OCI-LY1 (cell line): ENCODE data around the gene DCLK1.

ENCODE experiments used
- H2AFZ ChIP-seq: fragments of 200-600 bp; sonication (generic), shearing (Covaris generic); 2 replicates; pipeline ENCODE4 v1.6.0; 2014; ENCODE audit warnings: antibody characterized with exemption, mild to moderate bottlenecking, low read length
- H3F3A ChIP-seq: fragments of 200-600 bp; sonication (generic), shearing (Covaris generic); 2 replicates; pipeline ENCODE4 v1.6.0; 2014; ENCODE audit warnings: mild to moderate bottlenecking, antibody characterized with exemption, low read length, moderate library complexity; ENCODE audit not compliant: insufficient read depth
- H3K27ac ChIP-seq: fragments of 200-600 bp; sonication (generic); 2 replicates; pipeline ENCODE4 v1.5.1; 2014; ENCODE audit warnings: low read length, mixed run types, mild to moderate bottlenecking, low read depth; ENCODE audit not compliant: poor library complexity, severe bottlenecking
- H3K27me3 ChIP-seq: fragments of 200-600 bp; sonication (generic); 2 replicates; pipeline ENCODE4 v1.6.0; 2014; ENCODE audit warnings: antibody characterized with exemption, mild to moderate bottlenecking, low read length, moderate library complexity; ENCODE audit not compliant: insufficient read depth
- H3K36me3 ChIP-seq: fragments of 200-600 bp; sonication (generic); 2 replicates; pipeline ENCODE4 v1.6.1; 2014; ENCODE audit warnings: mild to moderate bottlenecking, antibody characterized with exemption, low read length, moderate library complexity, mixed read lengths; ENCODE audit not compliant: insufficient read depth
- H3K4me1 ChIP-seq: fragments of 200-600 bp; sonication (generic); 2 replicates; pipeline ENCODE4 v1.5.1; 2014; ENCODE audit warnings: mild to moderate bottlenecking, low read length, moderate library complexity; ENCODE audit not compliant: insufficient read depth, severe bottlenecking
- H3K4me2 ChIP-seq: fragments of 200-600 bp; sonication (generic), shearing (Covaris generic); 2 replicates; pipeline ENCODE4 v1.6.1; 2014; ENCODE audit warnings: low read length
- H3K4me3 ChIP-seq: fragments of 200-600 bp; sonication (generic); 2 replicates; pipeline ENCODE4 v1.5.1; 2014; ENCODE audit warnings: low read length, low read depth, mild to moderate bottlenecking, mixed read lengths; ENCODE audit not compliant: poor library complexity, severe bottlenecking
- H3K79me2 ChIP-seq: fragments of 200-600 bp; shearing (Covaris generic); 2 replicates; pipeline ENCODE4 v1.6.1; 2016; ENCODE audit warnings: mixed run types, low read length, mixed read lengths; ENCODE audit not compliant: insufficient read depth
- H3K9ac ChIP-seq: fragments of 200-600 bp; sonication (generic), shearing (Covaris generic); 2 replicates; pipeline ENCODE4 v1.6.1; 2014; ENCODE audit warnings: mild to moderate bottlenecking, low read length, mixed read lengths
- H3K9me2 ChIP-seq: fragments of 200-600 bp; sonication (generic), shearing (Covaris generic); 2 replicates; pipeline ENCODE4 v1.6.1; 2014; ENCODE audit warnings: low read depth, mild to moderate bottlenecking, low read length, mixed read lengths
- H3K9me3 ChIP-seq: fragments of 200-600 bp; shearing (Covaris generic); 2 replicates; pipeline ENCODE4 v1.6.1; 2014; ENCODE audit warnings: low read length, mixed read lengths
- H4K20me1 ChIP-seq: fragments of 200-600 bp; sonication (generic), shearing (Covaris generic); 2 replicates; pipeline ENCODE4 v1.6.0; 2016; ENCODE audit warnings: mild to moderate bottlenecking, low read length; ENCODE audit not compliant: insufficient read depth
- CTCF ChIP-seq: fragments of 200-600 bp; sonication (generic), shearing (Covaris generic); IDR thresholded peaks from 2 replicates; pipeline ENCODE4 v1.5.1; 2017; ENCODE audit warnings: mild to moderate bottlenecking, antibody characterized with exemption, low read length, moderate library complexity, mixed read lengths
- EZH2 ChIP-seq: fragments of 200-600 bp; sonication (generic), shearing (Covaris generic); IDR thresholded peaks from 2 replicates; pipeline ENCODE4 v1.8.0; 2017; ENCODE audit warnings: borderline replicate concordance, mixed run types, mild to moderate bottlenecking, antibody characterized with exemption, low read length, moderate library complexity, mixed read lengths

Gene DCLK1

GRCh38 chr13:35838356-35838755 lies 292.8 kb downstream of the DCLK1 start:
- Histone ChIP-seq H3K36me3 (no peaks in the 10 kb centered on the region), H3K27me3 (no peaks in the 10 kb centered on the region), H3K9me2 (no peaks in the 10 kb centered on the region), H3K27ac (no peak overlapping the region), H4K20me1 (no peaks in the 10 kb centered on the region), H3K4me3 (no peak overlapping the region), H2AFZ (no peak overlapping the region), H3K9ac (no peak overlapping the region), H3K79me2 (no peaks in the 10 kb centered on the region), H3K4me1 (no peaks in the 10 kb centered on the region), H3K9me3 (no peaks in the 10 kb centered on the region), H3F3A (no peaks in the 10 kb centered on the region), H3K4me2 (no peak overlapping the region)
- no peak for TF ChIP-seq CTCF
- TF ChIP-seq EZH2, result no peak

- Histone ChIP-seq H3K79me2 (no peaks in the 10 kb centered on the region), H3K9me2 (no peaks in the 10 kb centered on the region), H3K4me3 (no peak overlapping the region), H2AFZ (no peak overlapping the region), H3F3A (no peaks in the 10 kb centered on the region), H3K36me3 (no peaks in the 10 kb centered on the region), H3K27ac (no peak overlapping the region), H4K20me1 (no peaks in the 10 kb centered on the region), H3K4me2 (no peak overlapping the region), H3K27me3 (no peaks in the 10 kb centered on the region), H3K9ac (no peak overlapping the region), H3K9me3 (no peaks in the 10 kb centered on the region), H3K4me1 (no peaks in the 10 kb centered on the region)
- TF ChIP-seq EZH2, result no peak
Measured at GRCh38 chr13:35836446-35836845, 294.7 kb downstream of the DCLK1 start.

- Histone ChIP-seq H4K20me1 (no peaks in the 10 kb centered on the region), H2AFZ (no peak overlapping the region), H3K4me1 (no peaks in the 10 kb centered on the region), H3K27ac (no peak overlapping the region), H3K79me2 (no peaks in the 10 kb centered on the region), H3K9me2 (no peaks in the 10 kb centered on the region), H3K36me3 (no peaks in the 10 kb centered on the region), H3K9ac (no peak overlapping the region), H3K27me3 (no peaks in the 10 kb centered on the region), H3K9me3 (no peaks in the 10 kb centered on the region), H3K4me3 (no peak overlapping the region), H3K4me2 (no peak overlapping the region), H3F3A (no peaks in the 10 kb centered on the region)
- TF ChIP-seq CTCF (no peak), EZH2 (no peak)
Measured at GRCh38 chr13:35835989-35836388, 295.2 kb downstream of the DCLK1 start.

- Histone ChIP-seq H3K9me2 (no peaks in the 10 kb centered on the region), H3F3A (no peaks in the 10 kb centered on the region), H3K9me3 (no peaks in the 10 kb centered on the region), H3K36me3 (no peaks in the 10 kb centered on the region), H3K27ac (no peak overlapping the region), H2AFZ (no peak overlapping the region), H4K20me1 (no peaks in the 10 kb centered on the region), H3K27me3 (no peaks in the 10 kb centered on the region), H3K4me2 (no peak overlapping the region), H3K4me3 (no peak overlapping the region), H3K4me1 (no peaks in the 10 kb centered on the region), H3K9ac (no peak overlapping the region), H3K79me2 (no peaks in the 10 kb centered on the region)
- TF ChIP-seq EZH2 (no peak), CTCF (no peak)
Measured at GRCh38 chr13:35833608-35834275, 297.4 kb downstream of the DCLK1 start.
